ENCODE results near the gene PIK3AP1. TPM values are rescaled to one million over a fixed set of nuclear protein-coding genes. Genes with fewer than 3 reads are reported as not detected.

PIK3AP1 gene
- total RNA-seq, 1 experiment from 2014 or later, result 1.7 TPM

GRCh38 chr10:96765406-96766240 lies 45.3 kb upstream of the PIK3AP1 start:
- Histone ChIP-seq H3K9me3 (ENCODE audit: control insufficient read depth, low read depth, low read length) (no peaks in the 10 kb centered on the region), H2BK12ac (ENCODE audit: insufficient read length, low read depth, low read length) (no peak overlapping the region), H3K23me2 (ENCODE audit: insufficient read length, low read depth, low read length, poor library complexity, severe bottlenecking) (no peaks in the 10 kb centered on the region), H3K27me3 (ENCODE audit: insufficient read depth, low read length) (no peaks in the 10 kb centered on the region), H2BK20ac (ENCODE audit: low read depth, low read length, poor library complexity, severe bottlenecking) (no peak overlapping the region), H4K8ac (replicated peaks; ENCODE audit: insufficient read length, low read depth, low read length) (no peak overlapping the region), H3K23ac (ENCODE audit: insufficient read length, low read depth, low read length) (no peak overlapping the region), H2BK15ac (ENCODE audit: low read depth, low read length) (no peak overlapping the region), H2BK120ac (ENCODE audit: low read depth, low read length, poor library complexity, severe bottlenecking) (no peak overlapping the region), H3K56ac (ENCODE audit: insufficient read length, low read depth, low read length) (no peak overlapping the region), H2AFZ (ENCODE audit: low read length) (no peak overlapping the region), H4K5ac (ENCODE audit: insufficient read length, low read depth, low read length) (no peak overlapping the region), H2AK5ac (ENCODE audit: insufficient read length, low read length) (no peak overlapping the region), H4K91ac (ENCODE audit: insufficient read length, low read depth, low read length) (no peak overlapping the region), H3K4ac (ENCODE audit: low read depth, low read length) (no peak overlapping the region), H3T11ph (ENCODE audit: low read length) (no peak overlapping the region), H3K4me1 (ENCODE audit: insufficient read depth, low read length) (no peaks in the 10 kb centered on the region), H3K79me2 (ENCODE audit: insufficient read depth, low read length) (no peaks in the 10 kb centered on the region), H3K27ac (ENCODE audit: insufficient read length, low read depth, low read length) (no peak overlapping the region), H3K4me2 (ENCODE audit: insufficient read depth, insufficient read length, low read length) (no peak overlapping the region), H2BK5ac (ENCODE audit: insufficient read length, low read length) (no peak overlapping the region), H3K18ac (ENCODE audit: insufficient read length, low read depth, low read length) (no peak overlapping the region), H3K9ac (ENCODE audit: extremely low read depth, insufficient read length, low read length) (no peak overlapping the region), H3K14ac (ENCODE audit: insufficient read depth, low read length) (no peak overlapping the region), H4K20me1 (ENCODE audit: control insufficient read depth, insufficient read depth, insufficient read length) (no peaks in the 10 kb centered on the region), H3K79me1 (ENCODE audit: insufficient read depth, low read depth, low read length, poor library complexity, severe bottlenecking) (no peaks in the 10 kb centered on the region)
- Mint-ChIP-seq H3K9me3 (peaks cover 14 to 16% of the 10 kb centered on the region in 2 experiments), H3K4me1 (no peaks in the 10 kb centered on the region), H3K27me3 (ENCODE audit: low read depth) (no peaks in the 10 kb centered on the region), H3K4me3 (no peak overlapping the region), H3K27ac (no peak overlapping the region), H3K36me3 (ENCODE audit: insufficient read depth in 1 of 3, low read depth in 3 of 3) (peaks cover 5 to 11% (median 5%) of the 10 kb centered on the region in 3 experiments; a peak in 6 of 7 replicates)
- peak; percentile 40 for DNase-seq
- WGBS (ENCODE audit: extremely low coverage, insufficient read length, low lambda C conversion rate), result no CpG with 5 or more reads among the region's 9 CpGs
- peak; percentile 57 for TF ChIP-seq CTCF (conservative IDR thresholded peaks at IDR 0.05)

Measured in H9 (cell line).